IMR-90 (cell line): ENCODE data around the gene SDK1. TPM values are rescaled to one million over a fixed set of nuclear protein-coding genes. Genes with fewer than 3 reads are reported as not detected.

Experiments
- ATAC-seq: fragments of 200-7000 bp; cut with Tn5 transposase; 2 replicates; pipeline ENCODE4 v1.9.1; 2020; ENCODE audit warnings: low read depth, mild to moderate bottlenecking, moderate library complexity
- BruUV-seq: library from RNA; stranded (reverse); fragments of 400-500 nt; replicated peaks from 2 replicates; lab custom pipeline; 2021; lab: Mats Ljungman, UMichigan
- CTCF ChIA-PET: fragments of 300-600 bp; formaldehyde crosslinking; extraction: SDS; loops from one replicate; lab custom pipeline; 2021; ENCODE audit warnings: antibody characterized with exemption; lab: Yijun Ruan, JAX
- POLR2A ChIA-PET: fragments of 300-600 bp; sonication (Branson Sonifier 250); formaldehyde crosslinking; loops from one replicate; lab custom pipeline; 2022; ENCODE audit warnings: antibody characterized with exemption; ENCODE audit not compliant: unreplicated experiment; lab: Charles Lee
- DNase-seq: peaks from one replicate; pipeline ENCODE4 v3.0.0; 2013
- H2AFZ ChIP-seq: replicated peaks from 2 replicates; pipeline ENCODE3; 2013; ENCODE audit warnings: low read length, mild to moderate bottlenecking; ENCODE audit not compliant: poor library complexity
- H2AK5ac ChIP-seq: 2 replicates; pipeline ENCODE4 v1.6.1; 2013; ENCODE audit warnings: low read depth, low read length, inconsistent platforms
- H2AK9ac ChIP-seq: replicated peaks from 2 replicates; pipeline ENCODE3; 2013; ENCODE audit warnings: mild to moderate bottlenecking, low read depth, low read length, moderate library complexity; ENCODE audit not compliant: poor library complexity
- H2BK120ac ChIP-seq: 2 replicates; pipeline ENCODE4 v1.6.1; 2013; ENCODE audit warnings: low read depth, low read length, inconsistent platforms
- H2BK15ac ChIP-seq: 3 replicates; pipeline ENCODE4 v1.6.1; 2013; ENCODE audit warnings: low read depth, low read length, inconsistent platforms
- H2BK20ac ChIP-seq: 2 replicates; pipeline ENCODE4 v1.6.1; 2013; ENCODE audit warnings: low read depth, mild to moderate bottlenecking, inconsistent platforms, low read length, moderate library complexity
- H2BK5ac ChIP-seq: 2 replicates; pipeline ENCODE4 v1.6.1; 2013; ENCODE audit warnings: mild to moderate bottlenecking, low read depth, low read length, inconsistent platforms; ENCODE audit not compliant: poor library complexity, severe bottlenecking
- H3K14ac ChIP-seq: replicated peaks from 2 replicates; pipeline ENCODE4 v1.6.1; 2013; ENCODE audit warnings: low read depth, low read length, inconsistent platforms
- H3K18ac ChIP-seq: 2 replicates; pipeline ENCODE4 v1.6.1; 2013; ENCODE audit warnings: low read depth, low read length, control low read depth
- H3K23ac ChIP-seq: 2 replicates; pipeline ENCODE4 v1.6.1; 2013; ENCODE audit warnings: low read depth, low read length, inconsistent platforms
- H3K27ac ChIP-seq: 2 replicates; pipeline ENCODE4 v1.5.1; 2013; ENCODE audit warnings: mild to moderate bottlenecking, control low read depth, low read length; ENCODE audit not compliant: insufficient read depth
- H3K27me3 ChIP-seq: 2 replicates; pipeline ENCODE4 v1.6.1; 2013; ENCODE audit warnings: low read length; ENCODE audit not compliant: control insufficient read depth, insufficient read depth
- H3K36me3 ChIP-seq: 2 replicates; pipeline ENCODE4 v1.6.1; 2013; ENCODE audit warnings: low read length, mixed read lengths; ENCODE audit not compliant: control insufficient read depth, insufficient read depth
- H3K4ac ChIP-seq: 2 replicates; pipeline ENCODE4 v1.6.1; 2013; ENCODE audit warnings: low read depth, low read length, inconsistent platforms
- H3K4me1 ChIP-seq: 2 replicates; pipeline ENCODE4 v1.6.1; 2013; ENCODE audit warnings: low read length, mixed read lengths; ENCODE audit not compliant: control insufficient read depth, insufficient read depth
- H3K4me2 ChIP-seq: 2 replicates; pipeline ENCODE4 v1.6.1; 2013; ENCODE audit warnings: low read depth, mild to moderate bottlenecking, control low read depth, low read length, moderate library complexity
- H3K4me3 ChIP-seq: 2 replicates; pipeline ENCODE4 v1.5.1; 2013; ENCODE audit warnings: low read depth, mild to moderate bottlenecking, control low read depth, low read length, moderate library complexity; ENCODE audit not compliant: insufficient read depth
- H3K56ac ChIP-seq: 2 replicates; pipeline ENCODE4 v1.6.1; 2013; ENCODE audit warnings: low read length, inconsistent platforms; ENCODE audit not compliant: insufficient read depth; ENCODE audit errors: extremely low read depth
- H3K79me1 ChIP-seq, 2 experiments: 2 replicates each; pipeline ENCODE4 v1.6.1; 2013; ENCODE audit warnings: low read length in 2 of 2, inconsistent platforms in 1 of 2, low read depth in 1 of 2
- H3K9ac ChIP-seq: 2 replicates; pipeline ENCODE4 v1.6.1; 2013; ENCODE audit warnings: low read depth, low read length, control low read depth
- H3K9me1 ChIP-seq: 2 replicates; pipeline ENCODE4 v1.6.1; 2013; ENCODE audit warnings: low read length, inconsistent platforms; ENCODE audit not compliant: insufficient read depth
- H3K9me3 ChIP-seq: 2 replicates; pipeline ENCODE4 v1.6.1; 2013; ENCODE audit warnings: low read length; ENCODE audit not compliant: control insufficient read depth, insufficient read depth
- H4K20me1 ChIP-seq: 2 replicates; pipeline ENCODE4 v1.6.1; 2013; ENCODE audit warnings: low read length, inconsistent platforms; ENCODE audit not compliant: insufficient read depth
- H4K5ac ChIP-seq: 2 replicates; pipeline ENCODE4 v1.6.1; 2013; ENCODE audit warnings: mild to moderate bottlenecking, low read depth, low read length, control low read depth
- H4K8ac ChIP-seq, 2 experiments: 2 replicates each; pipeline ENCODE4 v1.6.1; 2013; ENCODE audit warnings: low read depth in 2 of 2, low read length in 2 of 2, control low read depth in 1 of 2, inconsistent platforms in 1 of 2
- H4K91ac ChIP-seq: 2 replicates; pipeline ENCODE4 v1.6.1; 2013; ENCODE audit warnings: low read depth, low read length, inconsistent platforms; ENCODE audit not compliant: insufficient read depth
- BHLHE40 ChIP-seq: fragments of 150-350 bp; IDR thresholded peaks from 2 replicates; pipeline ENCODE4 v1.6.1; 2016; ENCODE audit warnings: mild to moderate bottlenecking, low read depth, low read length
- FOS ChIP-seq: fragments of 150-350 bp; IDR thresholded peaks from 2 replicates; pipeline ENCODE4 v1.6.1; 2016; ENCODE audit warnings: low read depth, low read length
- MAZ ChIP-seq: IDR thresholded peaks from 2 replicates; pipeline ENCODE4 v1.6.1; 2012; ENCODE audit warnings: low read depth, mild to moderate bottlenecking, low read length, improper control_type of control experiment, moderate library complexity, borderline replicate concordance
- NFE2L2 ChIP-seq: fragments of 150-350 bp; IDR thresholded peaks from 2 replicates; pipeline ENCODE4 v1.6.1; 2016; ENCODE audit warnings: low read depth, mild to moderate bottlenecking, low read length
- WGBS, 2 experiments: methylation state at CpG; one replicate each; pipeline versions ENCODE4 v1.1.5 to v1.1.7; 2013; ENCODE audit warnings: missing lambda C conversion rate in 2 of 2; ENCODE audit not compliant: insufficient read length in 1 of 2; ENCODE audit errors: extremely low coverage in 2 of 2; 5-methylcytosine and 5-hydroxymethylcytosine counted together
- dilution Hi-C: fragments of 300-500 bp; cut with HindIII; formaldehyde crosslinking; loops from one replicate; pipeline ENCODE4 v1.14.3; 2018; ENCODE audit warnings: low sequenced_read_pairs; ENCODE audit not compliant: unreplicated experiment
- in situ Hi-C: fragments of 300-500 bp; cut with MboI; formaldehyde crosslinking; loops from 3 replicates; pipeline ENCODE4 v1.14.3; 2019; ENCODE audit warnings: low sequenced_read_pairs, inconsistent platforms, mixed read lengths
- intact Hi-C: fragments of 100-400 bp; cut with micrococcal nuclease; formaldehyde crosslinking; loops from 2 replicates; pipeline ENCODE4 v1.10.0; 2022
- polyA plus RNA-seq, 3 experiments: library from polyadenylated mRNA; depleted of rRNA; stranded (reverse); fragments of >200 nt; gene quantifications; 2 replicates each; pipeline ENCODE4 v1.2.3, GENCODE V29; 2012; ENCODE audit warnings: low replicate concordance in 1 of 3
- total RNA-seq: library from RNA; depleted of rRNA; stranded (reverse); fragments of >200 nt; gene quantifications from 2 replicates; pipeline ENCODE4 v1.2.3, GENCODE V29; 2012

Gene SDK1
- total and polyA plus RNA-seq, 2 of the 4 experiments (the other 2 are of a cell fraction) = 1.5 to 1.6 TPM

- H4K8ac ChIP-seq = no peak overlapping the region
- no peak overlapping the region for H3K23ac ChIP-seq
- no peaks in the 10 kb centered on the region for H3K36me3 ChIP-seq
- no peak overlapping the region for H2BK15ac ChIP-seq
- no peak overlapping the region for H2BK5ac ChIP-seq
- no peak overlapping the region for H3K9ac ChIP-seq
- no peak overlapping the region for H2AK9ac ChIP-seq
- POLR2A ChIA-PET = no interaction called here
- no peaks in the 10 kb centered on the region for H3K79me1 ChIP-seq
- dilution Hi-C loops = no loop called here
- H3K4me1 ChIP-seq = no peaks in the 10 kb centered on the region
- H2AFZ ChIP-seq = no peak overlapping the region
- TF ChIP-seq MAZ (no peak), NFE2L2 (no peak), BHLHE40 (no peak), FOS (no peak)
- no peak overlapping the region for H3K4me3 ChIP-seq
- H4K91ac ChIP-seq = no peak overlapping the region
- intact Hi-C loops = no loop called here
- no peaks in the 10 kb centered on the region for H4K20me1 ChIP-seq
- DNase-seq = no peak
- H2BK120ac ChIP-seq = no peak overlapping the region
- no peak overlapping the region for H3K4ac ChIP-seq
- no CpG with 5 or more reads among the region's 1 CpG for WGBS, 2 experiments
- in situ Hi-C loops = no loop called here
- H3K9me1 ChIP-seq = no peaks in the 10 kb centered on the region
- no peak for ATAC-seq
- H4K5ac ChIP-seq = no peak overlapping the region
- H3K4me2 ChIP-seq = no peak overlapping the region
- H3K9me3 ChIP-seq = peaks cover 10% of the 10 kb centered on the region
- CTCF ChIA-PET = no interaction called here
- H3K56ac ChIP-seq = no peak overlapping the region
- no peak overlapping the region for H3K14ac ChIP-seq
- H3K18ac ChIP-seq = no peak overlapping the region
- H3K27me3 ChIP-seq = no peaks in the 10 kb centered on the region
- BruUV-seq = no TSS peak
- H2AK5ac ChIP-seq = no peak overlapping the region
- H3K27ac ChIP-seq = no peak overlapping the region
- H2BK20ac ChIP-seq = no peak overlapping the region
Measured at GRCh38 chr7:4086723-4087122, 785.7 kb downstream of the SDK1 start.
